ENCODE data around the gene BRINP1. TPM values are rescaled to one million over a fixed set of nuclear protein-coding genes. Genes with fewer than 3 reads are reported as not detected.

Gene BRINP1
- total RNA-seq, 4 donors from 2014 or later: not detected

DNA sequence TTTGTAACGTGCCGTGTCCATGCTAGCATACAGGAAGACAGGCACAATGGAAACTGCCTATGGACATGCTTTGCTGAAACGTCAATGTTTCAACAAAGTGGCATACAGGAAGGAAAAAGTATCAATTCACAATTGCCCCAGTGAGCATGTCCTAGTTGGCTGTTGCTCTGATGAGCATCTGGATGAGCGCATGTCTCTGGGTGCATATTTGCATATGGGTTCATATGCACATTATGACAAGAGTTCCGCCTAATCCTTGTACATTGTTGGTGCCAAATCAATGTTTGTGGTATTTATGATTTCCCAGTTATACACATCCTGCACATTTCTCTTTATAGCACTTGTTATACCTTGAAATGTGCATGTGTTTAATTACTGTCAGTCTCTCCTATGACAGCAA lies 58.5 kb downstream of the BRINP1 start:
- no peak overlapping the region for H3K4me3 ChIP-seq
- no peaks in the 10 kb centered on the region for H3K4me1 ChIP-seq
- no peaks in the 10 kb centered on the region for H3K9me3 ChIP-seq
- WGBS, 2 donors: 52 to 57% methylated on average over 5 of the region's 5 CpGs
- no peak for DNase-seq (ENCODE audit: low spot score in 2 of 2)
- no peaks in the 10 kb centered on the region for H3K27me3 ChIP-seq
- H3K27ac ChIP-seq: no peak overlapping the region
- no peaks in the 10 kb centered on the region for H3K36me3 ChIP-seq
- no peak for TF ChIP-seq EP300 (IDR thresholded peaks at IDR 0.05)
- TF ChIP-seq CTCF (IDR thresholded peaks at IDR 0.05): no peak
- TF ChIP-seq POLR2A (IDR thresholded peaks at IDR 0.05): no peak

DNA sequence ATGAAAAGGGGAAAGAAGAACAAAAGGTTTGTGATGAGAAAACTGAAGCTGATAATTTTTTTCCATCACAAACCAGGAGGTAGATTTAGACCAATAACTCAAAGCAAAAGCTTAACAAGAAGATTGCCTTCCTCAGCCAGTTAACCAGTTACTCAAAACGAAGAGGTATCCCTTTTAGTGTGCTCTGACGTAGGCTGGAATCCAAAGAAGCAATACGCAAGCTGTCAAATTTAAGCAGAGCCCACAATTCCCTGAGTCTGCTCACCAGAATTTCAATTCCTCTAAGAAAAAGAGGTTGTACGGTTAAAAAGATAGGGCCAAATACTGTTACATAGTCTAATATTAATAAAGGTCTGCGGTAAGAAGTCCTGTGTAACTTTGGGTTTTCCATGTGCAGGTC lies 61.8 kb downstream of the BRINP1 start:
- DNase-seq (ENCODE audit: low spot score in 2 of 2): no peak
- 85% methylated on average over 5 of the region's 5 CpGs for WGBS, 2 donors
- no peaks in the 10 kb centered on the region for H3K36me3 ChIP-seq
- no peak overlapping the region for H3K4me3 ChIP-seq
- no peaks in the 10 kb centered on the region for H3K4me1 ChIP-seq
- no peaks in the 10 kb centered on the region for H3K9me3 ChIP-seq
- TF ChIP-seq EP300 (IDR thresholded peaks at IDR 0.05) (no peak), POLR2A (IDR thresholded peaks at IDR 0.05) (no peak), CTCF (IDR thresholded peaks at IDR 0.05) (no peak)
- no peaks in the 10 kb centered on the region for H3K27me3 ChIP-seq
- no peak overlapping the region for H3K27ac ChIP-seq

DNA sequence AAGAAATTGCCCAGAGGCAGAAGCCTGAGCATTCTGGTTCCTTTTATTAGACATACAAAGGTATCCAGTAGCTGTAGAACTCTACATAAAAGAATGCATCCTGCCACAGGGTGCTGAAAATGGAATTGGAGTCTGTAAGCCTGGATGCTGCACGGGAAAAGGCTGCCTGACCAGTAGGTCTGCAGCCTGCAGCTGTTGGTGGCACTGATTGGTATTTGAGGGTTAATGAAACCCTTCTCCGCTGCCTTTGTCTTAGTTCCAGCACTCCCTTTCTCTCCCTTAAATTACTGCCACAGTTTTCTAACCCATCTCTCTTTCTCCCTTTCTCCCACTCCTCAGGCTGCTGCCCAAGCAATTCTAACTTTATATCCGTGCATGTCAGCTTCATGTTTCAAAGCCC lies 64.7 kb downstream of the BRINP1 start:
- no peaks in the 10 kb centered on the region for H3K27me3 ChIP-seq
- H3K4me3 ChIP-seq: no peak overlapping the region
- WGBS, 2 donors: 28 to 33% methylated on average over 3 of the region's 3 CpGs
- H3K4me1 ChIP-seq: no peaks in the 10 kb centered on the region
- DNase-seq (ENCODE audit: low spot score in 2 of 2): no peak
- H3K9me3 ChIP-seq: no peaks in the 10 kb centered on the region
- no peak for TF ChIP-seq CTCF (IDR thresholded peaks at IDR 0.05)
- no peak for TF ChIP-seq POLR2A (IDR thresholded peaks at IDR 0.05)
- TF ChIP-seq EP300 (IDR thresholded peaks at IDR 0.05): no peak
- no peak overlapping the region for H3K27ac ChIP-seq
- H3K36me3 ChIP-seq: no peaks in the 10 kb centered on the region

DNA sequence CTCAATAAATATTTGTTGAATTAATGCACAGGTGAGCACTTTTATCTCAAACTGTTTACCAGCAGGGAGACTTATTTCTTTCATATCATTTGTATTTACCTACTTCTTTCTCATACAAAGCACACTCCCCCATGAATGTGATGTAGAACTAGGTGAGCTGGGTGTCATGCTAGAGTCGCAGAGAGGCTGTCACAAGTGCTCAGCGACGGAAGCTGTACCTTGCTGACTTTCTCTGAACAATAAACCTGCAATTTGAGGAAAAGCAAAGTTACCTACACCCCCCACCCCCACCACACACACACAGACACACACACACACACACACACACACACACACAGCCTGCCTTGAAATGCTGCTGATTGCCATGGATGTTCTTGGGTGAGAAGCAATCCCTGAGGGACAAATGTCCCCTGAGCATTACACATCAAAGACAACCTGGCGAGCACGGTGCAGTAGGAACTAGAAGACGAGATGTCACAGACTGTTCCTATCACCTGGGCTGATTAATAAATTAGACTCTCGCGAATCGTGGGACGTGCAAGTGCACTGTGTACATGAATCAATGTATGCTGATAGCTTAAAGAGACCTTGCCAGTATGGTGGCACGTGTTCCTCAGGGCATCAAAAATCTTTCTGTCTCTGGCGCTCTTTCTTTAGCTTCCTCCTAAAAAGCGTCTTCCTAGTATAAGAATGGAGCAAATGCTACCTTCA lies 66.1 kb downstream of the BRINP1 start:
- H3K36me3 ChIP-seq: no peaks in the 10 kb centered on the region
- H3K4me3 ChIP-seq: no peak overlapping the region
- no peak overlapping the region for H3K27ac ChIP-seq
- H3K27me3 ChIP-seq: no peaks in the 10 kb centered on the region
- no peak for DNase-seq (ENCODE audit: low spot score in 2 of 2)
- TF ChIP-seq CTCF (IDR thresholded peaks at IDR 0.05) (no peak), POLR2A (IDR thresholded peaks at IDR 0.05) (no peak), EP300 (IDR thresholded peaks at IDR 0.05) (no peak)
- WGBS, 2 donors: 85 to 86% methylated on average over 13 of the region's 13 CpGs
- H3K9me3 ChIP-seq: no peaks in the 10 kb centered on the region
- no peaks in the 10 kb centered on the region for H3K4me1 ChIP-seq

DNA sequence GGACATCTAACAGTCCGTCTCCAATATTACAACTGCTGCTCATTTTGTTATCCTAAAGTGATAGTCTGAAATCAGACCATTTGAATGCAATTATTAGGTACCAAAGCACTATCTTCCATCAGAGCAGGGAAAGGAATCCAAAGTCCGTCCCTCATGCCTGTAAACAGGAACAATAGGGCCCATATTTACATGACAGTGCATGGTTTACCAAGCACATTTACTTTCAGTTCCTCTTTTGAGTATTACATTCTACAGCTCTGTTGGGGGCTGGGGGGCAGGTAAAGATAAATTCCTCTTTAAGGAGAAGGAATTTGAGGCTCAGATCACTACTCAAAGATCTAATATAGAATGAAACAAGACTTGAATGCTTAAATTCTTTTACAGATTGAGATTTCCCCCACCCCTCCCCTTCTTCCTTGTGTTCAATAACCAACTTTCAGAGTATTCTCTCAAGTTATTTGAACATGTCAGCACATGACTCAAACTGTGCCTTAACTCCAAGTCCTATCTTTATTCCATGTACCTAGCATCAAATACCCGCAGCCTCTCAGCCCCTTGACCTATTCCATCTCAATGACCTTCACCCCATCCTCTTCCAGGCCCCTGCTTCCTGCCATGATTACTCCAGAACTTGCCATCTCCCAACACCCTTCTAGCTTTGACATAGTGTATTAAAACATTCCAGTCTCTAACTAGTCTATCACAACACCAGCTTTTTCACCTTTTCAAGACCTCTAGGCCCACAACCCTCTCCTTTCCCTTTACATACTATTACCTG lies 71.0 kb downstream of the BRINP1 start:
- no peaks in the 10 kb centered on the region for H3K9me3 ChIP-seq
- no peaks in the 10 kb centered on the region for H3K4me1 ChIP-seq
- no peaks in the 10 kb centered on the region for H3K27me3 ChIP-seq
- H3K4me3 ChIP-seq: no peak overlapping the region
- 44 to 51% methylated on average over 3 of the region's 3 CpGs for WGBS, 2 donors
- no peak overlapping the region for H3K27ac ChIP-seq
- no peak for TF ChIP-seq POLR2A (IDR thresholded peaks at IDR 0.05)
- no peak for TF ChIP-seq CTCF (IDR thresholded peaks at IDR 0.05)
- TF ChIP-seq EP300 (IDR thresholded peaks at IDR 0.05): no peak
- DNase-seq (ENCODE audit: low spot score in 2 of 2): no peak
- H3K36me3 ChIP-seq: no peaks in the 10 kb centered on the region

Data from tibial nerve (tissue), 4 donors.